ENCODE data around the gene MRPL43.
"Not testable (repeated sequence)": the region's sequence is repeated elsewhere in the genome, so short reads cannot be mapped to it uniquely, and the experiment has no call there.

The MRPL43 gene

DNA sequence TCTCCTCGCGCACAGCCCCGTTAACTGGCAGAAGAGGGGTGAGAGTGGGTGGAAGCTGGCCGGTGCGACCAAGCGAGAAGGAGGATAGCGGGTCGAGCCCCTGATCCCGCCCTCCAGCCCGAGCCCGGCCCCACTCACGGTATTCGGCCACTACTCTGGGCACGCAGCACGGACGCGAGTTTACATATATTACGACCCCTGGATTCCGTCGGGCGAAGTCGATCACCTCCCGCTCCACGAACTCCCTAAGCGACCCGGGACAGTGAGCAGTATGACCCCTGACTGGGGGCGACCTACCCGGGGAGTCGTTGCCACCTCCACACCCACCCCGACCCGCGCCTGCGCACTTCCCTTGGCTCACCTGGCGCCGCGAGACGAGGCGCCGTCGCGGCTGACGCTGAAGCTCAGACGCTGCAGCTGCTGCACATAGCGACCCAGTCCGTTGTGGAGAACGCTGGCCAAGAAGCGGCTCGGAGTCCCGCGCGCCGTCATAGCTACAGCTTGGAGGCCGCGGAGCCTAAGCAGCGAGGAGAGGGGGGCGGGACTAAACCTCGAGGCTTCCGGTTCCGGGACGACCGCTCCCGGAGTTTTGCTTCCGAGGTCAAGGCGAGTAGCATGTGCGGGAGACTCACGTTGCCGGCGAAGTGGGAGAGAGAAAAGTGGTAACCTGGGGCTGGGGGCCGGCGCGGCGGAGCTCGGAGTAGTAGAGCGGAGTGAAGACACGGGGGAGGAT, at the start of gene MRPL43, which contains the start of gene TWNK:
MRPL43 (minus strand) TSS at position 546 of the 733 bp plus-strand sequence; CDS start at position 492, 54 bp downstream.
TWNK (plus strand) TSS at position 592 of the 733 bp plus-strand sequence. CDS start 668 bp downstream, outside the sequence.
- in situ Hi-C loops (cut with MboI; ENCODE audit: low sequenced_read_pairs) = no loop called here

DNA sequence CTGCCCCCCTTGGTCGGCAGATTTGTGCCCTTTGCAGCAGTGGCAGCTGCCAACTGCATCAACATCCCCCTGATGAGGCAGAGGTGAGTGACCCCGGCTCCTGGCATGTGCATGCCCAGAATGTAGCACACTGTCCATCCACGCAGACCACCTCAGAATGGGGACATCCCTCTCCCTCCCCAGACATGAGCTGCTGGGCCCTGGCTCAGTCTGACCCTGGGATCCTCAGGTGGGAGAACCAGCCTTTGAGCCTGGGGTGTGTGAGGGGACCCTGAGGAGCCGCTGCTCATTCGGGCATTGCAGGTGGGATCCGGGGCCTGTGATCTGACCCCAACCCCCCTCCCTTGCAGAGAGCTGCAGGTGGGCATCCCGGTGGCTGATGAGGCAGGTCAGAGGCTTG, 49.4 kb upstream of the MRPL43 start:
- in situ Hi-C loops (cut with MboI; ENCODE audit: low sequenced_read_pairs) = no loop called here

DNA sequence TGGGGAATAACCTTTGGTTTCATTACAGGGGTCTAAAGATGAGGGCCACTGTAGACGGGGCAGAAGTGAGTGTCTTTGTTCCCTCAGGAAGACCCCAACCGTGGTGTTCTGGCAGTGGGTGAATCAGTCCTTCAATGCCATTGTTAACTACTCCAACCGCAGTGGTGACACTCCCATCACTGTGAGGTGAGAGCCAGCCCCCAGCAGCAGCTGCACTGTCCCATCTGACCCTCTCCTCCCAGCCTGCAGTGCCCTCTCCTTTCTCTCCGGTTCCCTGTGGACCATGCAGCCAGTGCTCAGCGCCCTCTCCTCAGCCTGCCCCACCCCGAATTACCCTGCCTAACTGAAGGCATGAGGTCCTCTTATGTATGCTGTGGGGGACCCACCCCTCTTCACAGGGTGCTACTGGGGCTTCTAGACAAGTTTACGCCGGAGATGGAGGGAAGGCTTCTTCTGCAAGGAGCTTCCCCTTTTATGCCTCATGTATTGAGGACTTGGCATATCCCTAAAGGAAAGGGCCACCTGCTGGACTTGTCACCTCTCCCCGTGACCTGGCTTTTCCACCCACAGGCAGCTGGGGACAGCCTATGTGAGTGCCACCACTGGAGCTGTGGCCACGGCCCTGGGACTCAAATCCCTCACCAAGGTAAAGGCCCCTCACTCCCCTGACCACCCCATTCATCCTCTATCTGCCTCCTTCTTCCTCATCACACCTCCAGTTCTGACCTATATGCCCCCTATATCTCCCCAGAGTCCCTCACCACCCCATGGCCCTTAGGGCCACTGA, 48.8 kb upstream of the MRPL43 start:
- in situ Hi-C loops (cut with MboI; ENCODE audit: low sequenced_read_pairs) = no loop called here

GRCh38 chr10:101035314-101035713, 48.0 kb upstream of the MRPL43 start:
- in situ Hi-C loops (cut with MboI; ENCODE audit: low sequenced_read_pairs) = no loop called here

DNA sequence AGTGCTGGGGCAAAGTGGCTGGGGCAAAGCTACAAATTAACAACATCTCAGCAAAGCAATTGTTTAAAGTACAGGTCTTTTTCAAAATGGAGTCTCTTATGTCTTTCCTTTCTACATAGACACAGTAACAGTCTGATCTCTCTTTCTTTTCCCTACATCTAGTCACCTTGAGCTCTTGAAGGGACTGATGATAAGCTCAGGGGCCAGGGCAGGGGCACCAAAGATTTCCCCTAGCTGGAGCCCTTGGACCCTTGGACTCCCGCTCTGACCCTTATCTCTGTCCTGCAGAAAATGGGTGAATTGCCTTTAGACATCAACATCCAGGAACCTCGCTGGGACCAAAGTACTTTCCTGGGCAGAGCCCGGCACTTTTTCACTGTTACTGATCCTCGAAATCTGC, 47.1 kb upstream of the MRPL43 start:
- in situ Hi-C loops (cut with MboI; ENCODE audit: low sequenced_read_pairs) = not testable (repeated sequence)

DNA sequence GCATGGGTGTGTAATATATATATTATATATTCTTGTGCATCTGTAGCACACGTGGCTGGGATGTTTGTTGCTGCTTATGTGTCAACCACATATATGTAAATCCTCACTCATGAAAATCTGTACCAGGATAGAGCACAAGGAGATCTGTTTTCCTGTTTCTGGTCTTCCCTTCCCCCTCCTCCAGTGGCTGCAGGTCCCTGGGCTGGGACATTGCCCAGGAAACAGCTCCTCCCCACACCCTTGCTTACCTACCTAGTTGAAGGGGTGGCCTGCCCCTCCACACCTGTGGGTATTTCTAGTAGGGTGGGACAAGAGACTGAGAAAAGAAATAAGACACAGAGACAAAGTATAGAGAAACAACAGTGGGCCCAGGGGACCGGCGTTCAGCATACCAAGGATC, 46.0 kb upstream of the MRPL43 start:
- in situ Hi-C loops (cut with MboI; ENCODE audit: low sequenced_read_pairs) = no loop called here

GRCh38 chr10:101032637-101033224, 45.4 kb upstream of the MRPL43 start:
- in situ Hi-C loops (cut with MboI; ENCODE audit: low sequenced_read_pairs) = no loop called here

GRCh38 chr10:101031796-101032636, 44.7 kb upstream of the MRPL43 start:
- in situ Hi-C loops (cut with MboI; ENCODE audit: low sequenced_read_pairs) = no loop called here

DNA sequence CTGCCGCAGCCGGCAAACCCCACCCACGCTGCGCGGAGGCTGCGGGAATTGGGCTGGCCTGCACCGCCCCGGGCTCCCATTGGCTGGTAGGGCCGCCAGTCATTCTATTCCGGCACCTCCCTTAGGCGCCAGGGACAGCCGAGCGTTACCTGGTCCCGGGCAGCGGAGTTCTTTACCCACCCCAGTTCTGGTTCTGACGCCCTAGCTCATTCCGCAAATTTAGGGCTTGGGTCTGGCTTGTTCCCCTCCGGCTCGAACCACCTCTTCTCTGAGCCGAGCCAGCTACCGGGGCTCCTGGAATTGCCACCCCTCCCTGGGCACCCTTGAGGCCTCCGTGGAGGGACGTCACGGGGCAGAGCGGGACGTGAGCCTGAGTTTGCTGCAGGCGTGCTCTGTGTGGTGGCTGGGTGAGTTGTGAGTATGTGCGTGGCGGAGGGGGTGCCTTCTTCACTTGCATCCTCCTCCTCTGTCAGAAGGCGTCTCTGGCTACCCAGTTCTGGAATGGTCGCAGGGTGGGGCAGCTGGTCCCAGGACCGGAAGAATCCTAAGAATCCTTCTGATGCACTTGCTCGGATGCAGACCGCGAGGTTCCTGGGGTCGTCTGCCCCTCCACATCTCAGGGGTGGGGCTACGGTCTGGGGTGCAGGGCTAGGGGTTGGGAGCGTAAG, 44.0 kb upstream of the MRPL43 start, which contains the start of the genes PDZD7 and SFXN3:
PDZD7 (minus strand) TSS at position 2 of the 668 bp plus-strand sequence. CDS start 910 bp downstream, outside the sequence.
SFXN3 (plus strand) TSS at position 107 of the 668 bp plus-strand sequence. CDS start 3,461 bp downstream, outside the sequence.
- in situ Hi-C loops (cut with MboI; ENCODE audit: low sequenced_read_pairs) = no loop called here

- in situ Hi-C loops (cut with MboI; ENCODE audit: low sequenced_read_pairs) = no loop called here
Measured at GRCh38 chr10:101030496-101031127, 43.3 kb upstream of the MRPL43 start.

- in situ Hi-C loops (cut with MboI; ENCODE audit: low sequenced_read_pairs) = no loop called here
Measured at GRCh38 chr10:101029520-101030295, 42.4 kb upstream of the MRPL43 start.

GRCh38 chr10:101028446-101029337, 41.4 kb upstream of the MRPL43 start:
- in situ Hi-C loops (cut with MboI; ENCODE audit: low sequenced_read_pairs) = no loop called here

GRCh38 chr10:101027106-101027720, 39.9 kb upstream of the MRPL43 start:
- in situ Hi-C loops (cut with MboI; ENCODE audit: low sequenced_read_pairs) = no loop called here

- in situ Hi-C loops (cut with MboI; ENCODE audit: low sequenced_read_pairs) = no loop called here
Measured at GRCh38 chr10:101022967-101023705, 35.8 kb upstream of the MRPL43 start.

DNA sequence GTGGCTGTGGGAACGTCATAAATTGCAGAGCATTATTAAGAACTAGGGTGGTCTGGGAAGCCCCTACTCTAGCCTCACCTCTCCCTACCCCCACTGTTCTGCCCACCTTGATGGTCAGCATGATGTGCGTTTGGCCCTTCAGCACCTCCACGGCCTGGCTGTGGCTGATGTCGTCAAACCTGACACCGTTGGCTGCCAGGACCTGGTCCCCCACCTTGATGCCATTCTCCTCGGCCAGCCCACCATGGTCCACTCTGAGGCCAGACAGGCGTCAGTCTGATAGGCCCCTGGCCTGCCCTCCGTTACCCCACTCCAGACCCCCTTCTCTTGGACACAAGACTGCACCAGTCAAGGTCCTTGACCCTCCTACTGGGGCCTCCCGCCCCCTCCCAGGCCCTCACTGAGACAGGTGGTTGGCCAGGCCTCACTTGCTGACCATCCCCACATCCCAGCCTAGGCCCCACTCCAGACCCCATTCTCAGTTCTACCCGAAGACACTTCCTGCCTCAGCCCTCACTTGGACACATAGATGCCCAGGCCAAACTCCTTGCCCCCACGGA, 34.5 kb upstream of the MRPL43 start:
- in situ Hi-C loops (cut with MboI; ENCODE audit: low sequenced_read_pairs) = no loop called here

GRCh38 chr10:101021239-101021638, 33.9 kb upstream of the MRPL43 start:
- in situ Hi-C loops (cut with MboI; ENCODE audit: low sequenced_read_pairs) = no loop called here

Measured in HL-60/S4 (cell line).